HG03558 (cell line): ENCODE measurements around the gene STX16.

Experiments used
- ATAC-seq: cut with Tn5 transposase; IDR thresholded peaks from one replicate; pipeline ENCODE4 v1.9.1; 2021; ENCODE audit warnings: moderate number of reproducible peaks; ENCODE audit not compliant: unreplicated experiment; ENCODE audit errors: extremely low read depth

Gene STX16

DNA sequence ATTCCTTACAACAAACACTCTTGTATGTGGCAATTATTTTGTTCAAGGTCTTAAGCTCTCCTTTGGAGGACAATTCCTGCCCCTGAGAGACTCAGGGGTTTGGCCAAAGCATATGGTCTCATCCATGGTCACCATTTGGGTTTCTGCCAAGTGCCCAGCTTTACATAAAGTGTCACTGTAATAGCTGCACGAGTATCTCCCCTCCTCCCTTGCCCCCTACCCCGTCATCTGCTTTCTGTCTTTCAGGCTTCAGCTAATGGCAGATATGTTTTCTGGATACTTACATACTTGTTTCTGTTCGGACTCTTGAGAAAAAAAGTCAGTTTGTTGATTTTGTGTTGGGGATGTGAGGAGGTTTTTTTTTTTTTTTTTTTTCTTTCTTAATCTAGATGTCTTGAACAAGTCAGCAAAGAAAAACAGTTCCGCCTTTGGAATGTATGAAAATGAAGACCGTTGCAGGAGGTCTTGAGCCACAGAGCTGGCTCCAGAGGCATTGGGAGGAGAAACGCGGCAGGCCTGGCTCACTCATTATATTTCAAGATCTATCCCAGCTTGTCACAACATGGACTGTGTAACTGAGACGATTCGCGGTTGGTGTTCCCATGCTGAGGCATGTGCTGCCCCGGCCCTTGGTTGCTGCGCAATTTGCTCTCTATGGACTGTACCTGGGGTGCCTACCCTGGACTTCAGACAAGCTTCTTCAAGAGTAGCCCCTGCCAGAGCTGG, 32.6 kb upstream of the STX16 start:
- no peak for ATAC-seq

DNA sequence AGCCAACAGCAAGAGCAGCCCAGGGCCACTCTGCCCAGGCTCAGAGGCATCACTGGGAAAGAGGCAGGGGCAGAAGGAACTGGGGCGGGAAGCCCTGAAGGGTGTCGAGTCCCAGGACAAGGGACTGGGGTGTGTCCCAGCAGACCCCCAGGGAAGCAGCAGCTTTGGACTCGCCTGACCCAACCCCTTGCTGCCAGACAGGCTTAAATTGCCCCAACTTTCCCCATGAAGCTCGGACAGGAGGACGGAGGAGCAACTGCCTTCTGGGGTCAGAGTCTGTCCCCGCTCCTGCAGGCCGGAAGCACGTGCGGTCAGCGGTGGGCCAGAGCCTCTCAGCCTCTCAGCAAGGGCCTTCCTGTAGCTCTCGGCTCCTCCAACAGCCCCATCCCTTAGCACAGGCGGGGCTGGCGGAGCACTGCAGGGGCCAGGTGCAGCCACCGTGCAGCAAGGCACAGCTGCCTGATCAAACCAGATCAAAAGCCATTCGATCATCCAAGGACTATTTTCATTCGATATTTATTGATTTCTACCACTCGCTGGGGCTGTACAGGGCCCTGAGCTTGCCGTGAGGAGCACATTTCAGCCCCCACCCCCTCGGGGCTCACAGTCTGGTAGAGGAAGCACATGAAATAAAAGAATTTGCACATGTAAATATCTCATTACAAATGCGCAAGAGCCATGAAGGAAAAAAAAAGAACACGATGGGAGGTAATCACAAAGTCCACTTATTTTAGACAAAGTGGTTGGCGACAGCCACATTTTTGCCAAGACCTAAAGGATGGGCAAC, 31.8 kb upstream of the STX16 start:
- ATAC-seq: no peak

DNA sequence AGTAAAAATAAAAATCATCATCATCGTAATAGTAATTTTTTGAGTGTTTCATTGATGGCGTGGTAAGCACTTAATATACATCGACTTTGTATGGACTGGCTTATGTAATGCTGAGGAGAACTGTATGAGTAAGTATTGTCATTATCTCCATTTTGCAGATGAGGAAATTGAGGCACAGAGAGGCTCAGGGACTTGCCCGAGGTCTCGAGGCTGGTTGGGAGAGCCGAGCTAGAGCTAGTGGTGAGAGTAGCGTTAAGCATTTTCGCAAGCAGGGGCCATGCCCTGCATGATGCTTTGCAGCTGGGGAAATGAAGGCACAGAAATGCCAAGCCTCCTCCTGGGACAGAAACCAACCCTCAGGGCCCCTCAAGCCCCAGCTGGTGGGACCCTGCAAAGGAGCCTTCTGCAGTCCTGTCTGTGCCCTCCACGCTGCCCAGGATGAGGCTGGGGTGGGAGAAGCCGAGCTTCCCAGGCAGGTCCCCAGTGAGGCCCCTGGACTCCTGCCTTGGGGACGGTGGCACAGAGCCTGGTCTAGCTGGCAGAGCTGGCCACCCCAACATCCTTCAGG, 31.1 kb upstream of the STX16 start:
- ATAC-seq: no peak

DNA sequence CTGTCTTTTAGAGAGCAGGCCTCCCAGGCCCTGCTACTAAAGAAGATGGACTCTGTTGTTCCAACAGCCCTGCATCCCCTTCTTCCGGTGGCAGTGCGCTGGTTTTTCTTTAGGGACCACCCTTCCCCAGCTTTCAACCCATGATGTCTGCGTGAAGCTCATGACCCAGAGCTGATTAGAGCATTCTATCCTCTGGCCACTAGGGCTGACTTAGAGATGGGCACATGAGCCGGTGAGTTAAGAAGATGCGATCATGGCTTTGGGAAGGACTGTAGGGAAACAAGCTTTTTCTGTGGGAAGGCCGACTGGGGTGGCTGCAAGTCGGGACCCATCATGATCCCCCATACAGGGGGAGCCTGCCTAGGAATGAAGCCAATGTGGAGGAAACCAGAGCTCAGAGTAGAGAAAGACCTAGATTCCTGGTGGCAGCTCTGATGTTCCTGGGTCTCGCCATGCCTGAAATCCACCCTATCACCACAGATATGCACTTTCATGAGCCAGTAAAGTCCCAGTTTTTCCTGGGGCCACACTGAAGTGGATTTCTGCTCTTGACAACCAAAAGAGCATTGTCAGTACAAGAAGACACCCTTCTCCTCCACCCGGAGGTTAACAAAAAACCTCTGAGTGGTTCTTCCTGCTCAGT, 29.1 kb upstream of the STX16 start:
- no peak for ATAC-seq

DNA sequence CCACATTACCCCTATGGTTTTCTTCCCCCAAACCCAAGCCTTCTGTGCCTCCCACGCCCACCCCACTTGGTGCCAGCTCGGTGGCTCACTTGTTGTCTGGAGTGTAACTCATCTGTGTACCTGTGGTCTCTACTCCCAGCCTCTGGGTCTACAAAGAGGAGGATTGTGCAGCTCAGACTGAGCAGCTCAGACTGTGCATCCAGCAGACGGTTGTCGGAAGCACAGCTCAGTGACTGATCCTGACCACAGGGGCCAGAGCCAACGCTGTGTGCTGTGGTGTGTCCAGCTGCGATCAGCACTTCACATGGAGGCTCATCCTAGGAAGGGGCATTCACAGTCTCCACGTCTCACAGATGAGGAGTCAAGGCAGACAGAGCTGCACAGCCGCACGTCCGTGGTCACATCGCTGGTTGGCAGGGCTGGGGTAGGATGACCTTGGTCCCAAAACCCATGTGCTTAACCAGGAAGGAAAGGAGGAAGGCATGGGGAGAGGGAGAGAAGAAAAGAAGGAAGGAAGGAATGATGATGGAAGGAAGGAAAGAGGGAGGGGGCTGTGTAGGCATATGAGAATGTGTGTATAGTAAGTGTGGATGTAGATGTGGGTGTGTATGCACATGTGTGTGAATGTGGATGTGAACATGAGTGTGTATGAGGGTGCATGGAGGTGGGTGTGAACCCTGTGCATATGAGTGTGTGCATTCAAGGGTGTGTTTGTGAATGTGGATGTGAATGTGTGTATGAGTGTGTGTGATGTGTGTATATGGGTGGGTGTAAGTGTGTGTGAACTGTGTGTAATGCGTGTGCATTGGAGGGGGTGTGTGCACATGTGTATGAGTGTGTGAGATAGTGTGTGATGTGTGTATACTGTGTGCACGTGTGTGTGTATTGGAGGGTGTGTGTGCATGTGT, 28.2 kb upstream of the STX16 start:
- ATAC-seq: no peak

DNA sequence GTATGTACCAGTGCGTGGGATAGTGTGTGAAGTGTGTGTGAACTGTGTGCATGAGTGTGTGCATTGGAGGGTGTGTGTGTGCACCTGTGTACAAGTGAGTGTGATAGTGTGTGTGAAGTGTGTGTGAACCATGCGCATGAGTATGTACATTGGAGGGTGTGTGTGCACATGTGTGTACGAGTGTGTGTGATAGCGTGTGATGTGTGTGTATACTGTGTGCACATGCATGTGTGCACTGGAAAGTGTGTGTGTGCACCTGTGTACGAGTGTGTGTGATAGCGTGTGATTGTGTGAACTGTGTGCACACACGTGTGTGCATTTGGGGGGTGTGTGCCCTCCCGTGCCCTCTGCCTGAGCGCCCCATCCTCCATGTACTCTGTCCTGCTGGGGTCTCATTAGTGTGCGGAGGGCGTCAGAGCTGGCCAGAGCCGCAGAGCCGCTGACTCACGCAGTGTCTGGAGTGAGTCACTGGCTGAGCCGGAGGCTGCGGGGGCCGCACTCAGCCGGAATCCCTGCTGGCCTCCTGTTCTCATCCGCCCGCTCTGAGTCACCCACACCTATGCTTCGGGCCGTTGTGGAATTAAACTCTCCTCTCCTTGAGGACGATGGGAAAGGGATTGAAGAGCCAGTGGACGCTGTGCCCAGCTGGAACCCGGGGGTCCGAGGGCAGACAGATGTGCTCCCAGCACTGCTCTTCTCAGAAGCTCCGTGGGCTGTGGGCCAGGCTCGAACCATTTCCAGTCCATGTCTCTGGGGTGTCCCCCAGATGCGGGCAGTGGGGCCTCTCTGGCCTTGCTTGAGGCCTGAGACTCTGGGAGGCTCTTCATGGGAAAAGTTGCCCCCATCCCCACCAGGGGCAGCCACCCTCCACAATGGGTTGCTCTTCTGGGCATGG, 27.3 kb upstream of the STX16 start:
- ATAC-seq: no peak

DNA sequence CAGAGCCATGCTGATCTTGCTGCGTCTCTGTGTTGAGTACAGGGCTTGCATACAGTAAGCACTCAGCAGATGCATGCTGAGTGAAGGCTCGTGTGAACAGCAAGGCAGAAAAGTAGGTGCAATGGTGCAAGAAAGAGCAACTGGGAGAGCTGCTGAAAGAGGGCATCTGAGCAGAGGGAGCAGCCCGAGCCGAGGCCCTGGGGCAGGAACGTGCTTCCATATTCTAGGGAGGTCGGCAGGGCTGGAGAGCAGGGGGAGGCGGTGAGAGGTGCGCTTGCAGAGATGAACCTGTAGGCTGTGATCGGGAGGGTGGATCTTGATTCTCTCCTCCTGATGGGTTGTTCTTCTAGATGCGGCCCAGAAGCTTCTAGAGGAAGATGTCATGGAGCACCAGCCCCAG, 26.4 kb upstream of the STX16 start:
- no peak for ATAC-seq

DNA sequence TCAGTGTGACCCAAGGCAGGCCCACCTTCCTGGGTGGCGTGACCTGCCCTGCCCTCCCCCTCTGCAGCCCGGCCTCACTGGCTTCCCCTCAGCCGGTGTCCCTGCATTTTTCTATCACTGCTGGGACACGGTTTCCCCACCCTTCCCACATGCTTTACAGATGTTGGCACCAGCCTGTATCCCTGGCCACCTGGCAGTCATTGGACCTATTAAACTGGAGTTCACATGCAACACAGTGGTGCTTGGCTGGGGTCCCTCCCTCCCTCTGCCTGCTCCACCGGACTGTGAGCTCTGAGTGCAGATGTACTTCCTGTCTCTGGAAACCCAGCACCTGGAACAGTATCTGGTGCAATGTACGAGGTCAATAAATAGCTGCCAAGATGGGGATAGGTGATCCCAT, 25.5 kb upstream of the STX16 start:
- ATAC-seq: no peak

DNA sequence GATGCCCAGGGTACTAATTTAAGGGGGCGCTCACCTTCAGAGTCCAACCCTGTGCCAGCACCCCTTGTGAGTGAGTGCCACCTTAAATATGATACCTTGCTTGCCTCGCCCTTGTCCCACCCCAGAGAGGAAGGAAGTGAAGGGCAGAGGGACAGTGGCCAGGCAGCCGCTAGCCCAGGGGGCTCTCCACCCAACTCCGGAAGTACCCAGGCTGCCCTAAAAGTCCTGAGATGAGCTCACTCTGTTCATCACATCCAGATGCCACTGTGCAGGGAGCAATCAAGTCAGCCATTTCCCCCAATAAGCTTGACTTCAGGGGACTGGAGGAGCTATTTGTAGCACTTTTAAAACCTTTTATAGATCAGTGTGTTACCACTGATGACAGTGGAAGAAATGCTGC, 25.0 kb upstream of the STX16 start:
- ATAC-seq: no peak

DNA sequence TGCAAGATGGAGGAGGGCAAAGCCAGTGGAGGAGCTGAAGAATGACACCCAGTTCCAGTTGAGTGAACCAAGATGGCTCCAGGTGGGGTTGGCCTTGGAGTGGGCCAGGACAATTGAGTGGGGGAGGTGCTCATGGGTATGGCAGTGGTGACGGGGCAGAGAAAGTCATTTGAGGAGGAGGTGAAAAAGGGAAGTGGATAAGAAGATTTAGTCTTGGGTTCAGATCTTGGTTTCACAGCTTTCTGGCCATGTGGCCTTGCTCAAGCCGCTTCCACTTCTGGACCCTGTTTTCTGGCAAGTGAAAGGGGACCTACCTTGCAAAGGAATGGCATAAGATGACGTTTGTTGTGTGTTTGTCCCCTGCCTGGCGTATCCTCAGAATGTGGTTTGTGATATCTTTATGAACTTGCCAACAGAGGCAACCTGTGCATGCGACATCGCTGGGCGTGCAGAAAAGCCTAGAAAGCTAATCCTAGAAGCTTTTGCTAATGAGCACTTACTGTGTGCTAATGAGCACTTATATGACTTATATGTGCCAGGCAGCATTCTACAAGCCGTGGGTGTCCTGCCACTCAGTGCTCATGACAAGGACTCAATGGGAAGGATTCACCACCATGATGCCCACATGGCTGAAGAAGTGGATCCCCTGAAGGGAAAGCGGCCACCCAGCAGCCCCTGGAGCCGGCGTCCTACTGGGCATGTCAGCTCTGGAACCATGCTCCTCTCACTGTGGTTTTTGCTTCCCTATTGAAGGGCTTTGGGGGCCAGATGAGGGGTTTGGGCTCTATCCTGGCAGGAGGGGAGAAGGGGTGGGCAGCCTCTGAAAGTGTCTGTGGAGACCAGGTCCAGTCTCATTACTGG, 23.6 kb upstream of the STX16 start:
- no peak for ATAC-seq

DNA sequence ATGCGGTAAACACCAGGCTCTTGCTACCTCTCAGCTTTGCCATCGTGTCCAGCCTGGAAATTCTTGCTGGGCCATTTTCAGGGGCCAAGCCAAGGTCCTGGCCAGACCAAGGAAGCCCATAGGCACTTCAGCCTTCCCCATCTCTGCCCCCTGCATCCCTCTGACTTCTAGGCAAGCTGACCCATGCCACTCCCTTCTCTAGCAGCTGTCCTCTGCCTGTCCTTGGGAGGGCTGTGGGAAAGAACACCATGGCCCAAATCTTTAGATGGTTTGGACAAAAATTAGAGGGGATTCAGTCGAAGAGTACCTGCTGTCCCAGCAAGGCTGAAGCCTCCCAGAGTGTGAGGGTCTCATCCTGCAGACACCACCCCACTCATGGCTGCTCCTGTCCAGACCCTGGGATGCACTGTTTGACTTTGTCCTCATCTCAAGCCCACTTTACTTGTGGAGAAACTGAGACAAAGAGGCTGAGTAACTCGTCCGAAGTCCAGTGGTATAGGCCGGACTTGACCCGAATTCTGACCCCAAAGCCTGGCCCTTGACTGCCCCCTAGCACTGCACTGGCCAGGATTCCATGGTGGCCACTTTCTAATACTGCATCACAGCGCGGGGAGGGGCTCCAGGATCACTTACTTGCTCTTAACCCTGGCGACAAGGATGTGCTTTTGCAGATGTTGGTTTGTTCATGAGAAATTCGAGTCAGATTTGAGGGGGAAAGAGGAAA, 22.4 kb upstream of the STX16 start:
- ATAC-seq: no peak

DNA sequence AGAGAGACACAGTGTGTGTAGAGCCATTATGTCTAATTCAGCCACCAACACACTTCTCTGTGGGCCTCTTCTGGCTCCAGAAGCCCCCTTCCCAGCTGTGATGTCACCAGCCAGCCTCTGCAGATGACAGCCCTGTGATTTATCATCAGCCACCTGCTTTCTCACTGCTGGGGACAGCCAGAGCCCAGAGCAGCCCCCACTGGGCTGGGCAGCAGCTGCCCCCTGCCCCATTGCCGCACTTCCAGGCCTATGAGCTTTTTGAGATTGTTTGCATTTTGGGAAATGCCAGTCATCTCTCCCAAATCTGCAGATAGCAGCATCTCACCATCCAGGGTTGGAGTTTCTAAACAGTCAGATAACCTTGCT, 21.9 kb upstream of the STX16 start:
- no peak for ATAC-seq

DNA sequence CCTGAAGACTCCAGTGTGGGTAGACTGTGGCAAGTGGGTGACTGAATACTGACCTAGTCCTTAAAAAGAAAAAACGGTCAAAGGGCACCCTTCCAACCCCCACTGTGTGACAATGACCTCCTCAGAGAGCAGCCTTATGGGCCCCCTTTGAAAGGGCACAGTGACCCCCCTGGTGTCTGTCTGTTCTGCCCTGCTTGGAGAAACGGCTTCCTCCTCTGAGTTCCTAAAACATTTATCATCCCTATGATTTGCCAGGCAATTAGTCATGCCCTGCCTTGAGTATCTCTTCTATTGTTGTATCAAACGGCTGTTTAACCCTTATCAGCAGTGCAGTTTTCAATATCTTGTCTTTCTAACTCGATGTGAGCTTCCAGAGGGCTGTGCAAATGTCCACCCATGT, 21.0 kb upstream of the STX16 start:
- ATAC-seq: no peak

DNA sequence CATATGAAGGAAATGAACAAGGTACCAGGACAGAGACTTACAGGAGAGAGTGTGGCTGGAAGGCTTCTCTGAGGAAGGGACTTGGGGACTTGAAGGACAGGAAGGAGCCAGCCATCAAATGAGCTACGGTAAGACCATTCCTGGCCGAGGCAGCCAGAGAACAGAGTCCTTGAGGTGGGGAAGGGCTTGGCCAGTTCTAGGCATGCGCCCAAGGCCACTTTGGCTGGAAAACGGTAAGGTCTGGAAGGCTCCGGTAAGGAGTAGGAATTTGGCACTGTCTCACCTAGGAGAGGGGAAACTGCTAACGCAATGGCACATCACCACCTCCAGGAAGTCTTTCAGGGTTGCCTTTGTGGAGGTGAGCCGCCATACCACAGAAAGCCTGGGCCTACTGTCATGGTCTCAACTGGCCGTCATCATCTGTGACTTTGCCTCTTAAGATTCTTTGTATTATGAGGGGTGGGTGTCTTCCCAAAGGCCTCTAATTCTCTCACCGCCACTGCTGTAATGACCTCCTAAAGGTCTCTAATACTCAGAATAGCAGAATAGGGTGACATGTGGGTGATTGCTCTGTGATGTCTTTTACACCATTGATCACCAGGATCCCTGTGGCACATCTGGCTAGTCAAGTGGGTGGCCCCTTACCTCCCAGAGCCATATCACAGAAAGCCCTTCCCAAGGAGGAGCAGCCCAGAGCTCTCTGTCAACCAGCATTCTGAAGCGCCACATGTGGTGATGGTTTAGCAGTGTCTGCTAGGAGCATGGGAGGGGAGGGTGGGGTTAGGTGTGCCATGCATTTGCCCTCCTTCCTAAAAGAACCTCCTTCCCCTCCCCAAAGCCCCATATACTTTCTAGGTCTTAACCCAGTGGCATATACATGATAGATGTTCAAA, 17.7 kb upstream of the STX16 start:
- no peak for ATAC-seq

DNA sequence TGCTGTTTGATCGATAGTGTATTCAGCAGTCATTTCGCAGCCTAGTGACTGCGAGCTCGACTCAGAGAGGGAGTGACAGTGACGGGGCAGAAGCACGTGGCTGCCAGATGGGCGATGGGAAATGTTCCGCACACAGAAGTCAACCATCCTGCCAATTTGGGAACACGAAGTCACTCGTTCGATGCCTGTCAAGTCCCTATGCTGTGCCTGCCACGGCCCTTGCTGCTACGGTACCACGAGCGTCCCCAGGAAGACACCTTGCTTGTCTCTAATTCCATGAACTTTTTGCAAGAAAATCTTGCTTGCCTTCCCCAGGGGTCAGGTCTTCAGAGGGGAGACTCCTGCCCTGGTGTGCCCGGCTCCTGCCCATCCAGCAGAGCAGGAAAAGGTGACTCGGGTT, 17.0 kb upstream of the STX16 start:
- ATAC-seq: no peak

DNA sequence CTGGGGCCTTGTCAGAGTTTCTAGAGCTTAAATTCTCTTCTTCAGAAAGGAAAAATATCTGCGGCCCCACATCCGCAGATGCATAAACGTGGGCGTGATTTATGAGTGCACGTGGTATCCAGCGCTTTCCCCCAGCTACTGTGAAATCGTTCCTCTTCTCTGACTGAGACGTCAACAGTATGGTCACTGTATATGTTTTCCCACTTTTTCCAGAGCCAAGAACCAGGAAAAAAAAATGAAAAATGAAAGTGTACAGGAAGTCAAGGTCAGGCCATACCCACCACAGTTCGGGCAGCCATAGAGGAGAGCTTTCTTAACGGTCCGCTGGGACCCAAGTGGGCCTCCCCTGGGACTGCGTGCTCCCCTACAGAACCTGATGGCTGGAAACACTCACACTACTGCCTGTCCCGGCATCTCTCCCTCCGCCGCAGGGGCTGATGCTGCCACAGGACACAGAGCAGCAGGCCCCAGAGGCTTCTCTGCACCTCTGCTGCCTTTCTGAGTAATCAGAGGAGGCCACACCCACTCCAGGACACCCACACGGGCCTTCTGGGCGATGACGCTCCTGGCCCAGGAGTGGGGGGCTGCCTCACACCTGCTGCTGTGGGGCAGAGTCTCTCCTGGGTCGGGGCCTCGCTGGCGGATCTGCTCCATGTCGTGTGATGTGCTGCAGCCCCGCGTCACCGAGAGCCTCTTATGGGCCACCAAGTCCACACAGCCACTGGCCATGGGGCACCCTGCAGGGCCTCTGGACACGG, 16.4 kb upstream of the STX16 start:
- ATAC-seq: no peak
